Measurements from ENCODE around the gene PLTP. TPM values are rescaled to one million over a fixed set of nuclear protein-coding genes. Genes with fewer than 3 reads are reported as not detected.

Gene PLTP
- total RNA-seq, 1 experiment from 2014 or later = 4.7 TPM

DNA sequence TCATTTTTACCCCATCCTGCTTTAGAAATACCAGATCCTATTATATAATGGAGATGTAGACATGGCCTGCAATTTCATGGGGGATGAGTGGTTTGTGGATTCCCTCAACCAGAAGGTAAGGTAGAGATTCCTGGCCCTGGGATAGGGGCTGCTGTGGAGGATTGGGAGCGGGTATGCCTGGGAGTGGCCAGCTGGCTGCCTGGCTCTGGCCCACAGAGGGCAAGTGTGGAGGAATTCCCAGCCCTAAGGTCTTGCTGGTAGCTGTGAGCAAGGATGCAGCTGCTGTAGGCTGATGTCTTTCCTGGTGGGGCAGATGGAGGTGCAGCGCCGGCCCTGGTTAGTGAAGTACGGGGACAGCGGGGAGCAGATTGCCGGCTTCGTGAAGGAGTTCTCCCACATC is 14.3 kb downstream of the PLTP start:
- Histone ChIP-seq H3K4me3 (replicated peaks in 1 of 2; ENCODE audit: low read depth in 1 of 2, low read length in 2 of 2) (no peak overlapping the region), H3K27me3 (ENCODE audit: insufficient read depth, low read length) (no peaks in the 10 kb centered on the region), H3K4me1 (ENCODE audit: control insufficient read depth in 1 of 2, insufficient read depth in 2 of 2, low read length in 2 of 2) (peaks cover 0 to under 1% of the 10 kb centered on the region in 2 experiments; a peak in 1 of 4 replicates), H3K79me2 (ENCODE audit: insufficient read depth, low read length) (no peaks in the 10 kb centered on the region), H2AFZ (ENCODE audit: low read depth, low read length, poor library complexity, severe bottlenecking) (no peak overlapping the region), H3K9me2 (ENCODE audit: insufficient read depth) (no peaks in the 10 kb centered on the region), H3K36me3 (ENCODE audit: control insufficient read depth in 1 of 2, insufficient read depth in 2 of 2, low read length in 2 of 2) (peaks cover 6 to 18% of the 10 kb centered on the region in 2 experiments; a peak in 3 of 4 replicates), H3K9ac (ENCODE audit: low read length) (no peak overlapping the region), H4K20me1 (ENCODE audit: insufficient read depth) (no peaks in the 10 kb centered on the region), H3K9me3 (ENCODE audit: control insufficient read depth in 1 of 2, insufficient read depth in 1 of 2, low read depth in 1 of 2, low read length in 2 of 2) (no peaks in the 10 kb centered on the region), H3K4me2 (ENCODE audit: low read length) (no peak overlapping the region), H3K27ac (ENCODE audit: low read depth, low read length) (no peak overlapping the region)
- POLR2A ChIA-PET = no interaction called here
- ATAC-seq = no peak
- no peak for TF ChIP-seq CBX3 (IDR thresholded peaks at IDR 0.05; ENCODE audit: low read depth)
- no peak for TF ChIP-seq YY1 (IDR thresholded peaks at IDR 0.05; ENCODE audit: extremely low read depth, insufficient replicate concordance, low read depth, low read length)
- TF ChIP-seq, protein P1, sequence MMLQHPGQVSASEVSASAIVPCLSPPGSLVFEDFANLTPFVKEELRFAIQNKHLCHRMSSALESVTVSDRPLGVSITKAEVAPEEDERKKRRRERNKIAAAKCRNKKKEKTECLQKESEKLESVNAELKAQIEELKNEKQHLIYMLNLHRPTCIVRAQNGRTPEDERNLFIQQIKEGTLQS (IDR thresholded peaks at IDR 0.05) = no peak
- TF ChIP-seq, protein P2, sequence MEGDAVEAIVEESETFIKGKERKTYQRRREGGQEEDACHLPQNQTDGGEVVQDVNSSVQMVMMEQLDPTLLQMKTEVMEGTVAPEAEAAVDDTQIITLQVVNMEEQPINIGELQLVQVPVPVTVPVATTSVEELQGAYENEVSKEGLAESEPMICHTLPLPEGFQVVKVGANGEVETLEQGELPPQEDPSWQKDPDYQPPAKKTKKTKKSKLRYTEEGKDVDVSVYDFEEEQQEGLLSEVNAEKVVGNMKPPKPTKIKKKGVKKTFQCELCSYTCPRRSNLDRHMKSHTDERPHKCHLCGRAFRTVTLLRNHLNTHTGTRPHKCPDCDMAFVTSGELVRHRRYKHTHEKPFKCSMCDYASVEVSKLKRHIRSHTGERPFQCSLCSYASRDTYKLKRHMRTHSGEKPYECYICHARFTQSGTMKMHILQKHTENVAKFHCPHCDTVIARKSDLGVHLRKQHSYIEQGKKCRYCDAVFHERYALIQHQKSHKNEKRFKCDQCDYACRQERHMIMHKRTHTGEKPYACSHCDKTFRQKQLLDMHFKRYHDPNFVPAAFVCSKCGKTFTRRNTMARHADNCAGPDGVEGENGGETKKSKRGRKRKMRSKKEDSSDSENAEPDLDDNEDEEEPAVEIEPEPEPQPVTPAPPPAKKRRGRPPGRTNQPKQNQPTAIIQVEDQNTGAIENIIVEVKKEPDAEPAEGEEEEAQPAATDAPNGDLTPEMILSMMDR (IDR thresholded peaks at IDR 0.05 in 2 of 3, conservative IDR thresholded peaks at IDR 0.05 in 1 of 3; ENCODE audit: borderline replicate concordance in 1 of 3, insufficient read depth in 1 of 3, low read depth in 2 of 3, low read length in 2 of 3) = no peak
- TF ChIP-seq JUND (IDR thresholded peaks at IDR 0.05) = no peak
- TF ChIP-seq SIN3A (IDR thresholded peaks at IDR 0.05; ENCODE audit: low read depth) = no peak
- TF ChIP-seq, protein P3, sequence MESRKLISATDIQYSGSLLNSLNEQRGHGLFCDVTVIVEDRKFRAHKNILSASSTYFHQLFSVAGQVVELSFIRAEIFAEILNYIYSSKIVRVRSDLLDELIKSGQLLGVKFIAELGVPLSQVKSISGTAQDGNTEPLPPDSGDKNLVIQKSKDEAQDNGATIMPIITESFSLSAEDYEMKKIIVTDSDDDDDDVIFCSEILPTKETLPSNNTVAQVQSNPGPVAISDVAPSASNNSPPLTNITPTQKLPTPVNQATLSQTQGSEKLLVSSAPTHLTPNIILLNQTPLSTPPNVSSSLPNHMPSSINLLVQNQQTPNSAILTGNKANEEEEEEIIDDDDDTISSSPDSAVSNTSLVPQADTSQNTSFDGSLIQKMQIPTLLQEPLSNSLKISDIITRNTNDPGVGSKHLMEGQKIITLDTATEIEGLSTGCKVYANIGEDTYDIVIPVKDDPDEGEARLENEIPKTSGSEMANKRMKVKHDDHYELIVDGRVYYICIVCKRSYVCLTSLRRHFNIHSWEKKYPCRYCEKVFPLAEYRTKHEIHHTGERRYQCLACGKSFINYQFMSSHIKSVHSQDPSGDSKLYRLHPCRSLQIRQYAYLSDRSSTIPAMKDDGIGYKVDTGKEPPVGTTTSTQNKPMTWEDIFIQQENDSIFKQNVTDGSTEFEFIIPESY (IDR thresholded peaks at IDR 0.05; ENCODE audit: extremely low read depth, insufficient replicate concordance, low read length) = no peak
- no peak for TF ChIP-seq ELF1 (IDR thresholded peaks at IDR 0.05; ENCODE audit: borderline replicate concordance, low read depth)
- no peak for TF ChIP-seq EZH2 (IDR thresholded peaks at IDR 0.05)
- no peak for TF ChIP-seq ZFX (IDR thresholded peaks at IDR 0.05)
- TF ChIP-seq RAD21 (IDR thresholded peaks at IDR 0.05; ENCODE audit: low read depth) = no peak
- TF ChIP-seq EGR1 (IDR thresholded peaks at IDR 0.05; ENCODE audit: low read depth) = no peak
- TF ChIP-seq EZH2phosphoT487 (IDR thresholded peaks at IDR 0.05; ENCODE audit: borderline replicate concordance) = no peak
- TF ChIP-seq POLR2A (IDR thresholded peaks at IDR 0.05; ENCODE audit: borderline replicate concordance, extremely low read depth, insufficient read depth, insufficient read length) = no peak
- TF ChIP-seq POLR2AphosphoS5 (IDR thresholded peaks at IDR 0.05; ENCODE audit: low read depth, low read length) = no peak
- TF ChIP-seq SRF (IDR thresholded peaks at IDR 0.05; ENCODE audit: low read depth) = no peak
- no peak for TF ChIP-seq CEBPB (IDR thresholded peaks at IDR 0.05; ENCODE audit: low read depth)
- no peak for DNase-seq (ENCODE audit: low read depth, low spot score)
- RAD21 ChIA-PET (ENCODE audit: low non-redundant PET in 1 of 2, low total read pairs in 2 of 2, uncharacterized antibody in 2 of 2, unreplicated experiment in 2 of 2) = no interaction called here
- intact Hi-C loops (cut with micrococcal nuclease) = no loop called here
- TSS peak; percentile 2 for BruUV-seq (replicated peaks)
- CTCF ChIA-PET = no interaction called here

Data from HCT116 (cell line).